GM21619 (cell line): ENCODE measurements around the gene SP9.
A peak's percentile ranks its signal among the peaks of the same experiment; 100 is the strongest.

Experiments used
- ATAC-seq: cut with Tn5 transposase; IDR thresholded peaks from one replicate; pipeline ENCODE4 v1.9.1; 2021; ENCODE audit not compliant: unreplicated experiment

Gene SP9

GRCh38 chr2:174333372-174334277 is 1.1 kb upstream of the SP9 start:
- ATAC-seq = no peak

GRCh38 chr2:174334278-174334715 is 457 bp upstream of the SP9 start:
- no peak for ATAC-seq

- no peak for ATAC-seq
These were observed 667 bp downstream of the SP9 start for GRCh38 chr2:174335254-174335987.

GRCh38 chr2:174335988-174336500 is 1.3 kb downstream of the SP9 start:
- no peak for ATAC-seq

GRCh38 chr2:174336501-174337336 is 2.0 kb downstream of the SP9 start:
- ATAC-seq = peak; percentile 36

GRCh38 chr2:174337337-174338146 is 2.8 kb downstream of the SP9 start:
- ATAC-seq = peak; percentile 24

- no peak for ATAC-seq
These were observed 3.4 kb downstream of the SP9 start for GRCh38 chr2:174338147-174338605.

- ATAC-seq = no peak
These were observed 4.2 kb downstream of the SP9 start for GRCh38 chr2:174338671-174339560.

GRCh38 chr2:174339561-174340399 is 5.0 kb downstream of the SP9 start:
- ATAC-seq = no peak

GRCh38 chr2:174340400-174341292 is 5.9 kb downstream of the SP9 start:
- no peak for ATAC-seq

GRCh38 chr2:174341293-174341994 is 6.7 kb downstream of the SP9 start:
- peak; percentile 58 for ATAC-seq

GRCh38 chr2:174341995-174342685 is 7.4 kb downstream of the SP9 start:
- no peak for ATAC-seq

GRCh38 chr2:174342686-174343342 is 8.1 kb downstream of the SP9 start:
- ATAC-seq = no peak

GRCh38 chr2:174343343-174343622 is 8.5 kb downstream of the SP9 start:
- no peak for ATAC-seq

GRCh38 chr2:174343623-174344455 is 9.1 kb downstream of the SP9 start:
- ATAC-seq = no peak
